ENCODE data around the gene POLR1E.

The POLR1E gene

DNA sequence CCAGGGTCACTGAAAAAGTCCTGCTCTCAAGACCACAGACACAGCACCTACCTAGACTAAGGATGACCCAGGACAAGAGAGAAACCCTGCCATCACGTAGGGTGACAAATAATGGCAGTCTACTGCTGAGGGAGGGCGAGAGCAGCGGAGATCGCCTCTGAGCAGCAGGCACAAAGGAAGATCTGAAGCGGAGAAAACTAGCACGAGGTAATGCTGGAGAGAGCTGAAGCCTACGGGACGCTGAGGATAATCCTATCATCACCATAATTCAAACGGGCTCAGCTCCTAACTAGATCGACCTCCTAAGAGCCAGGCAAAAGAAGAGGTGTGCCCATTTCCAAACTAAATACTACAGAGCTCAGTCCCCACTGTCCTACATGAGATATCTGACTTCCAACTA is 49.2 kb downstream of the POLR1E start:
- peak; percentile 56 for DNase-seq (ENCODE audit: low spot score)

DNA sequence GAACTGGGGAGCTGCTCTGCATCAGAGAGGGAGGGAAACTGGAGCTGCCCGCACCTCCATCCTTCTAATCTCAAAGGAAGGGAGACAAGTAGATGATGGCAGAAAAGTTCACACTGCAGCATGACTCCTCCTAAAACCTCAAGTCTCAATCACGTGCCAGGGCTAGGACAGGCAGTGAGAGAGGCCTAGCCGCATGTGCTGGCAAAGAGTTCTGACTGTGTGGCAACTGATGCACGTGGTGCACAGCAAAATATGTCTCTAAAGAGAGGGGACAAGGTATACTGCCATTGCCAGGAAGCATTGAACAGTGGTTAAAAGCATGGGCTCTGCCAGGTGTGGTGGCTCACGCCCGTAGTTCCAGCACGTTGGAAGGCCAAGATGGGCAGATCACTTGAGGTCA is 52.4 kb downstream of the POLR1E start:
- DNase-seq (ENCODE audit: low spot score), result no peak

- no peak for DNase-seq (ENCODE audit: low spot score)
Measured at GRCh38 chr9:37539634-37540033, 53.9 kb downstream of the POLR1E start.

DNA sequence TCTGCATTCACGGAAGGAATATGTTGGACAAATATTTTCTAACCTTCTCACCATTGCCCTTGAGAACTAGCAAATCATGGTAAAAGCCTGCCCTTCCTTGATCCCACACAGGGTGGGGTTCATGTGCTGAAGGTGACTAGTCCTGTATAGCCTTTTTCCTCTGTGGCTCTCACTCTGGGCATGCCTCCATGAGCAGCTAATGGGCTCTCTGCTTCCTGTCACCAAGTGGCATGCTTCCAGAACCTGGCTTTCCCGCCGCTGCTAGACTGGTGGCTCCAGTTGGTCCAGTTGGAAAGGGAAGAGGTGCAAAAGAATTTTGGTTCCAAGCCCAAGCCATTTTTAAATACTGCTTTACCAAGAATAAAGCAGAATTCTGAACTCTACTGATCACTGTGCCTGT is 54.9 kb downstream of the POLR1E start:
- DNase-seq (ENCODE audit: low spot score), result no peak

DNA sequence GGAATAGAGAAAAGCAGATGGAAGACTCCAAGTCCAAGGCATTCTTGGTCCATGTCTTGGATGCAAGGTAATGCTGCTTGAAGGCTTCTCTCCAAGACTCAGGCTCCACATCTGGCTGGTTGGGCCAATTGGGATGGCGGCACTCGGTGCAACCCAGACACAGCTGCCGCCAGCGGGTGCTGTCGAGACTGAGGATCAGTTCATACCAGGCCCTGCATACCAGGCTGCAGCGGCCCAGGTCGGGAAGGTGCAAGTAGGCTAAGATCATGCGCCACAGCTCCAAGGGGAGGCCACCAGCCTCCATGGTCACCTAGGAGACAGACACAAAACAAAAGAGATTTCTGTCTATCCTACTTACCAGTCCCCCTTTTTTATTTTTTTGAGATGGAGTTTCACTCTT is 55.7 kb downstream of the POLR1E start:
- no peak for DNase-seq (ENCODE audit: low spot score)

- no peak for DNase-seq (ENCODE audit: low spot score)
Measured at GRCh38 chr9:37542488-37542887, 56.7 kb downstream of the POLR1E start.

- no peak for DNase-seq (ENCODE audit: low spot score)
Measured at GRCh38 chr9:37542895-37543294, 57.1 kb downstream of the POLR1E start.

- no peak for DNase-seq (ENCODE audit: low spot score)
Measured at GRCh38 chr9:37543468-37543867, 57.7 kb downstream of the POLR1E start.

- no peak for DNase-seq (ENCODE audit: low spot score)
Measured at GRCh38 chr9:37547328-37547878, 61.7 kb downstream of the POLR1E start.

DNA sequence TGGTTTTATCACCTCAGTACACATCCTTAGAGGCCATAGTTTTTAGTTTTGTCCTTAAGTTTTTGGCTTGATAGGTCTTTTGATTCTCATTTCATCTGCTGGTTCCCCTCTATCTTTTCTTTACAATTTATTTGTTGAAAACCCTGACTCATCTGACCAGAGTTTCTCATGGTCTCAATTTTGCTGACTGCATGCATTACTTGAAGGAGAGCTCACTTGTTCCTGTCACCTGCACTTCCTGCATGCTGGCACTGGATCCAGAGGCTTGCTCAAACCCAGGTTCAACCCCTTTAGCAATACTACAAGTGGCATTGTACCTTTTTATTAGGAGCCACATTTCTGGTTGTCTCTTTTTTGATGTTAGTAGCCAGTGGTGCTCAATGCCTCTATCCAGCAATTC is 63.8 kb downstream of the POLR1E start:
- DNase-seq (ENCODE audit: low spot score), result no peak

DNA sequence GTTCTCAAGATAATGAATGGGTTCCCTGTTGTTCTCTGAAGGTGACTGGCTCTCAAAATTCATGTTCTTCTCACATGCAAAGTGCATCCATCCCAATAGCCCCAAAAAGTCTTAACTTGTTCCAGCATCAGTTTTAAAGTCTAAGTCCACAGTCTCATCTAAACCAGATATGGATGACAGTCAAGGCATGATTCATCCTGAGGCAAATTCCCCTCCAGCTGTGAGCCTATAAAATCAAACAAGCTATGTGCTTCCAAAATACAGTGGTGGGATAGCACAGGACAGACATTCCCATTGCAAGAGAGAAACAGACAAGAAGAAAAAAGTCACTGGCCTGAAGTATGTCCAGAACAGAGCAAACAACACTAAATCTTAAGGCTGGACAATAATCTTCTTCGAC is 65.0 kb downstream of the POLR1E start:
- DNase-seq (ENCODE audit: low spot score), result no peak

DNA sequence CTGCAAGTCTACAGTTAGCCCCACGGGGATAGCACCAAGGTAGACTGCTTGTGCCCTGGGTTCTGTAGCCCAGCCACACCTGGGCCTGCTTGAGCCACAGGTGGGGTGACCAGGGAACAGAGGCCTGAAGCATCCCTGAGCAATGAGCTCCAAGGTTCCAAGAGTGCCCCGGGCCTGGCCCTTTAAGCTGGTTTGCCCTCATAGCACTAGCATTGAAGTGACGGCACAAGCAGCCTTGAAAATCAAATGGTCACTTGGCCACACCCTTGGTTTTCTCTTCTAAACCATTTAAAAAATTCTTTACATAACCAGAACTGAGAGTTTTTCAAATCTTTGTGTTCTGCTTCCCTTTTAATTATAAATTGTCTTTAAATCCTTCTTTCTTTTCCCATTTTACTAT is 65.7 kb downstream of the POLR1E start:
- no peak for DNase-seq (ENCODE audit: low spot score)

DNA sequence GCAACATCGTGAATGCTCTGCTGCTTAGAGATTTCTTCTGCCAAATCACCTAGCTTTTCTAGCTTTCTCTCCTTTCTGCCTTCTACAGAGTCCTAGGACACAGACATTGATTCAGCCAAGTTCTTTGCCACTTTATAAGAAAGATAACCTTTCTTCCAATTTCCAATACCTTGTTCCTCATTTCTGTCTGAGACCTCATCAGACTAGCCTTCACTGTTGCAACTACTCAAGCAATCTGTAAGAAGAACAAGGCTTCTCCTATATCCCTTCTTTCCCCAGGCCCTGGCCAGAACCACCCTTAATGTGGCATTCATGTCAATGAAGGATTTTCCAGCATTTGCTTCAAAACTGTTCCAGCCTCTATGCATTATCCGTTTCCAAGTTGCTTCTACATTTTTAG is 66.1 kb downstream of the POLR1E start:
- DNase-seq (ENCODE audit: low spot score), result no peak
